ENCODE measurements around the gene CYP4F3.

CYP4F3 gene

DNA sequence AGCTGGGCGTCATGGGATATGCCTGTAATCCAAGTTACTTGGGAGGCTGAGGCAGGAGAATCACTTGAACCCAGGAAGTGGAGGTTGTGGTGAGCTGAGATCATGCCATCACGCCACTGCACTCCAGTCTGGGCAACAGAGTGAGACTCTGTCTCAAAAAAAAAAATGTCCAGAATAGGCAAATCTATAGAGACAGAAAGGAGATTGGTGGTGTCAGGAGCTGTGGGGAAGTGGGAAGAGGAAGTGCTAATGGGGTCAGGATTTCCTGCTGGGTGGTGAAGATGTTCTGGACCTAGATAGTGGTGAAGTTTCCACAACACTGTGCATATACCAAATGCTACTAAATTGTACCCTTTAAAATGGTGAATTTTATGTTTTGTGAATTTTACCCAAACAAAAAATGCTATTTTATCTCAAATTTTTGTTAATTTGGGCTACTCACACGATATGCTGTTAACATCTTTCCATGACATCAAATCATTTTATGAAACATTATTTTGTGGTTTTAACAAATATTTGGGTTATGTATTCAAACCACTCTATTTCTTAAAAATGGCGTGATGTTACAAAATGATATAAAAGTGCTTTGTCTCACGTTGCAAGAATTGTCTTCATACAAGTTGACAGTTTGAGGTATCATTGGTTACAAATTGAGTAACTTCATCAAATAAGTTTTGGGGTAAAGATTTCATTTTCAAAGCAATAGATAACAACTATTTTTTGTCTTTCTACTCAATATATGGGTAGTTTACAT lies 7.4 kb upstream of the CYP4F3 start:
- TF ChIP-seq, protein P1, sequence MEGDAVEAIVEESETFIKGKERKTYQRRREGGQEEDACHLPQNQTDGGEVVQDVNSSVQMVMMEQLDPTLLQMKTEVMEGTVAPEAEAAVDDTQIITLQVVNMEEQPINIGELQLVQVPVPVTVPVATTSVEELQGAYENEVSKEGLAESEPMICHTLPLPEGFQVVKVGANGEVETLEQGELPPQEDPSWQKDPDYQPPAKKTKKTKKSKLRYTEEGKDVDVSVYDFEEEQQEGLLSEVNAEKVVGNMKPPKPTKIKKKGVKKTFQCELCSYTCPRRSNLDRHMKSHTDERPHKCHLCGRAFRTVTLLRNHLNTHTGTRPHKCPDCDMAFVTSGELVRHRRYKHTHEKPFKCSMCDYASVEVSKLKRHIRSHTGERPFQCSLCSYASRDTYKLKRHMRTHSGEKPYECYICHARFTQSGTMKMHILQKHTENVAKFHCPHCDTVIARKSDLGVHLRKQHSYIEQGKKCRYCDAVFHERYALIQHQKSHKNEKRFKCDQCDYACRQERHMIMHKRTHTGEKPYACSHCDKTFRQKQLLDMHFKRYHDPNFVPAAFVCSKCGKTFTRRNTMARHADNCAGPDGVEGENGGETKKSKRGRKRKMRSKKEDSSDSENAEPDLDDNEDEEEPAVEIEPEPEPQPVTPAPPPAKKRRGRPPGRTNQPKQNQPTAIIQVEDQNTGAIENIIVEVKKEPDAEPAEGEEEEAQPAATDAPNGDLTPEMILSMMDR (IDR thresholded peaks at IDR 0.05; ENCODE audit: control insufficient read depth, extremely low read depth, insufficient read depth): no peak
- no peak overlapping the region for H3K4me3 ChIP-seq (ENCODE audit: low read depth, low read length)
- DNase-seq (ENCODE audit: low read depth): no peak

DNA sequence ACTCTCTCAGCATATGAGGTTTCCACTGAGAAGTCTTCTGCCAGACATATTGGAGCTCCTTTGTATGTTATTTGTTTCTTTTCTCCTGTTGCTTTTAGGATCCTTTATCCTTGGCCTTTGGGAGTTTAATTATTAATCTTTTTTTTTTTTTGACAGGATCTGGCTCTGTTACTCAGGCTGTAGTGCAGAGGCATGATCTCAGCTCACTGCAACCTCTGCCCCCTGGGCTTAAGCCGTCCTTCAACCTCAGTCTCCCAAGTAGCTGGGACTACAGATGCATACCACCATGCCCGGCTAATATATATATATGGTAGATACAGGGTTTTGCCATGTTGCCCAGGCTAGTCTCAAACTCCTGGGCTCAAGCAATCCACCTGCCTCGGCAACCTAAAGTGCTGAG lies 6.6 kb upstream of the CYP4F3 start:
- H3K4me3 ChIP-seq (ENCODE audit: low read depth, low read length): no peak overlapping the region
- DNase-seq (ENCODE audit: low read depth): no peak
- TF ChIP-seq, protein P1 (IDR thresholded peaks at IDR 0.05; ENCODE audit: control insufficient read depth, extremely low read depth, insufficient read depth): no peak

DNA sequence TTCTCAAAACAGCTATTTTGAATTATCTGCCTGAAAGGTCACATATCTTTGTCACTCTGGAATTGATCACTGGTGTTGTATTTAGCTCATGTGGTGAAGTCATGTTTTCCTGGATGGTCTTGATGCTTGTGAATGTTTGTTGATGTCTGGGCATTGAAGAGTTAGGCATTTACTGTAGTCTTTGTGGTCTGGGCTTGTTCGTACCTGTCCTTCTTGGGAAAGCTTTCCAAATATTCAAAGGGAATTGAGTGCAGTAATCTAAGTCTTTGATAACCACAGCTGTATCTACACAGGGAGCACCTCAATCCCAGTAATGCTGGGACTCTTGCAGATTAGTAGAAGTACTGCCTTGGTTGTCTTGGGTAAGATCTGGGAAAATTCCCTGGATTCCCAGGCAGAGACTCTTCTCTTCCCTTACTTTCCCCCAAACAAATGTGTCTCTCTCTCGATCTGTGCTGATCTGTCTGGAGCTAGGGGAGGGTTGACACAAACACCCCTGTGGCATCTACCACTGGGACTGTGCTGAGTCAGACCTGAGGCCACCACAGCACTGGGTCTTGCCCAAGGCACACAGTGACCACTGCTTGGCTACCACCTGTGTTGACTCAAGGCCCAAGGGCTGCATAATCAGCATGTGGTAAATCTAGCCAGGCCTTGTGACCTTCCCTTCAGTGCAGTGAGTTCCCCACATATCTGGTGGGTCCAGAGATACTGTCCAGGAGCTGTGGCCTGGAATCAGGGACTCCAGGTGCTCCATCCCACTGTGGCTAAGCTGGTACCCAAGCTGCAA lies 5.5 kb upstream of the CYP4F3 start:
- TF ChIP-seq, protein P1 (IDR thresholded peaks at IDR 0.05; ENCODE audit: control insufficient read depth, extremely low read depth, insufficient read depth): no peak
- no peak overlapping the region for H3K4me3 ChIP-seq (ENCODE audit: low read depth, low read length)
- no peak for DNase-seq (ENCODE audit: low read depth)

DNA sequence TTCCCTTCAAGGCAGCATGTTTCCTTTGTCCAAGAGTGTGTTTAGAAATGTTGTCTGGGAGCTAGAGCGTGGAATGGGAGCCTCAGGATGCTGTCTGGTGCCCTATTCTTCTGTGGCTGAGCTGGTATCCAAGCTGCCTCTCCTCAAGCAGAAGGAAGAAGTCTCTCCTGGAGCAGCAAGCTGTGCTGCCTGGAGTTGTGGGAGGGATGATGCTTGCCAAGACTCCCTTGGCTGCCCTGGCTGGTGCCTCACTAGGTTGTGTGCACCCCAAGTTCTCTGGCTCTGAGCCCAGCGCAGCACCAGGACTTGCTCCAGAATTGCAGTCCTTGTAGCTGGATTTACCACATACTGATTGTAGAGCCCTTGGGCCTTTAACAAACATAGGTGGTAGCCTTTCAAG lies 4.7 kb upstream of the CYP4F3 start:
- H3K4me3 ChIP-seq (ENCODE audit: low read depth, low read length): no peak overlapping the region
- TF ChIP-seq, protein P1 (IDR thresholded peaks at IDR 0.05; ENCODE audit: control insufficient read depth, extremely low read depth, insufficient read depth): no peak
- no peak for DNase-seq (ENCODE audit: low read depth)

DNA sequence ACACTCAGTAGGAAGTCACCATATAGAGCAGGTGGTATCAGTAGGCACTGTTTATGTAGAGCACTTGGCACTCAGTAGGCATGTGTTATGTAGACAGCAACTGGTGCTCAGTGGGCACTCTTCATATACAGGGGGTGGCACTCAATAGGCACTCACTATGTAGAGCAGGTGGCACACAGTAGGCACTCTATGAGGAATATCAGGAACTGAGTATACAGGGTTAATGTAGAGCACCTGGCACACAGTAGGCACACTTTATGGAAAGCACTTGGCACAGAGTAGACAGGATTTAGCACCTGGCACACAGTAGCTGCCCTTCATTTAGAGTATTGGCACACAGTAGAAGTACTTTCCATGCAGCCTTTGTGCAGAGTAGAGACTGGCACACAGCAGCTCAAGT lies 1.1 kb upstream of the CYP4F3 start:
- no peak overlapping the region for H3K4me3 ChIP-seq (ENCODE audit: low read depth, low read length)
- no peak for DNase-seq (ENCODE audit: low read depth)
- TF ChIP-seq, protein P1 (IDR thresholded peaks at IDR 0.05; ENCODE audit: control insufficient read depth, extremely low read depth, insufficient read depth): no peak

DNA sequence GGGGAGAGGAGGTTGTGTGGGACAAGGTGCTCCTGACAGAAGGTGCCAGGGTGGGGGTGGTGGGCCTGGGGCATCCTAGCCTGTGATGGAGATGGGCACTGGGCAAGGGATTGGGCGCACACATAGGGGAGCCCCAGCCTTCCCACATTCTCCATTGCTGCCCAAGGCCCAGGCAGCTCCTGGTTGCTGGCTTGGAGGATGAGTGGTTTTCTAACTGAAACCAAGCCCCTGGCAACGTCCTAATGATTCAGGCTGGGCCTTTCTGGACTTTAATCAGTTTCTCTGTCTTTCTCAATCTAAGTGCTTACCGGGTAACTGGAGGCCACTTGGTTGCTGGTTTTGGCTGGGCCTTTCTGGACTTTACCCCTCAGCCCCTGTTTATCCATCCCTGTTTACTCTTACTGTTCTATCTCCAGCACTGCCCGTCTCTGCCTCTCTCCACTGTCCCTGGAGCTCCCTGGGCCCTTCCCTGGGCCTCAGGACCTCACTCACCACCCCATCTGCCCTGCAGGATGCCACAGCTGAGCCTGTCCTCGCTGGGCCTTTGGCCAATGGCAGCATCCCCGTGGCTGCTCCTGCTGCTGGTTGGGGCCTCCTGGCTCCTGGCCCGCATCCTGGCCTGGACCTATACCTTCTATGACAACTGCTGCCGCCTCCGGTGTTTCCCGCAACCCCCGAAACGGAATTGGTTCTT lies 354 bp downstream of the CYP4F3 start:
- H3K4me3 ChIP-seq (ENCODE audit: low read depth, low read length): no peak overlapping the region
- DNase-seq (ENCODE audit: low read depth): no peak
- TF ChIP-seq, protein P1 (IDR thresholded peaks at IDR 0.05; ENCODE audit: control insufficient read depth, extremely low read depth, insufficient read depth): no peak
